HG02938 (cell line): ENCODE data around the gene FOXN1.
A peak's percentile ranks its signal among the peaks of the same experiment; 100 is the strongest.

ENCODE experiments used
- ATAC-seq: cut with Tn5 transposase; IDR thresholded peaks from one replicate; pipeline ENCODE4 v1.9.1; 2021; ENCODE audit warnings: mild to moderate bottlenecking, moderate library complexity; ENCODE audit not compliant: unreplicated experiment

FOXN1 gene

GRCh38 chr17:28545141-28545503, 39.0 kb downstream of the FOXN1 start:
- ATAC-seq, result no peak

GRCh38 chr17:28545787-28546415, 39.8 kb downstream of the FOXN1 start:
- ATAC-seq, result no peak

- ATAC-seq, result no peak
These were observed 41.0 kb downstream of the FOXN1 start for GRCh38 chr17:28547096-28547622.

GRCh38 chr17:28547623-28548416, 41.7 kb downstream of the FOXN1 start:
- ATAC-seq, result peak; percentile 34

GRCh38 chr17:28548417-28549130, 42.4 kb downstream of the FOXN1 start:
- no peak for ATAC-seq

GRCh38 chr17:28549236-28550132, 43.3 kb downstream of the FOXN1 start:
- no peak for ATAC-seq

GRCh38 chr17:28550858-28551257, 44.7 kb downstream of the FOXN1 start:
- no peak for ATAC-seq

GRCh38 chr17:28551421-28552175, 45.5 kb downstream of the FOXN1 start:
- no peak for ATAC-seq

- no peak for ATAC-seq
These were observed 46.2 kb downstream of the FOXN1 start, which contains the start of gene UNC119 for GRCh38 chr17:28552176-28552999. Gene UNC119, minus strand, starts transcription at chr17:28552624. Its CDS starts 67 bp downstream, at chr17:28552557.

- ATAC-seq, result no peak
These were observed 46.9 kb downstream of the FOXN1 start for GRCh38 chr17:28553000-28553505.

GRCh38 chr17:28554565-28554964, 48.4 kb downstream of the FOXN1 start:
- ATAC-seq, result no peak

- ATAC-seq, result no peak
These were observed 48.9 kb downstream of the FOXN1 start for GRCh38 chr17:28555022-28555421.

- ATAC-seq, result no peak
These were observed 57.3 kb downstream of the FOXN1 start for GRCh38 chr17:28563475-28563874.

GRCh38 chr17:28567604-28568003, 61.5 kb downstream of the FOXN1 start:
- ATAC-seq, result no peak

GRCh38 chr17:28569446-28569845, 63.3 kb downstream of the FOXN1 start:
- ATAC-seq, result no peak

- peak; percentile 11 for ATAC-seq
These were observed 64.7 kb downstream of the FOXN1 start for GRCh38 chr17:28570716-28571360.

GRCh38 chr17:28571361-28572122, 65.4 kb downstream of the FOXN1 start, which contains the start of gene PIGS:
Gene PIGS, minus strand, starts transcription at chr17:28571524. Its CDS starts 28 bp downstream, at chr17:28571496.
- ATAC-seq, result peak; percentile 84
